ENCODE data around the gene BSDC1. TPM values are rescaled to one million over a fixed set of nuclear protein-coding genes. Genes with fewer than 3 reads are reported as not detected.

The BSDC1 gene
- total and polyA plus RNA-seq, 9 donors: 32.6 to 48.3 (median 41.4) TPM

GRCh38 chr1:32376199-32376598 lies 18.0 kb downstream of the BSDC1 start:
- peaks cover 88% of the 10 kb centered on the region for H3K36me3 ChIP-seq (ENCODE audit: control insufficient read depth, insufficient read depth, low read length)

DNA sequence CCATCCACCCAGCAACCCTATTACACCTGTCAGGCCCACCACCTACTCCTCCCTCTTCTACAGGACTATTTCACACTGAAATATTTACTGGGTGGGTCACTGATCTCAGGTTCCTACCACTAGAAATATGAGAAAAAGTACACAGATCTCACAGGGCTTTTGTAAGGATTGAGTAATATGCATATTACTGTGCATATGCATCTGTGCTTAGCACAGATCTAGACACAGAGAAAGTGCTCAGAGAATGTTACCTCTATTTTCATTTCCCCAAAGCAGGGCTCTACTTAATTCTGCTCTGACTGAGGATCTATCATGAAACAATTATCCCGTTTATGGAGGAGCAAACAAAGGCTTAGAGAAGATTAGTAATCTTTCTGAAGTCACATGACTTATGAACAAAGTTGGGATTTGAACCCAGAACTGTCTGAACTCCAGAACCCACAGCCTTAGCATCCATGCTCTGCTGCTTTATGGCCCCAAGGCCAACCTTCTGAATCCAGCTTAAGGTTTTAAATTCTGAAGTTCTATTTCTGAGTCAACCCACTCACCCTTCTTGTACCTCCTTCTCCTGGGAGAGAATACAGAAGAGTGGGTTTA lies 20.1 kb downstream of the BSDC1 start:
- no peak for DNase-seq
- H3K36me3 ChIP-seq (ENCODE audit: control insufficient read depth, insufficient read depth, low read length): peaks cover 73% of the 10 kb centered on the region
- no peaks in the 10 kb centered on the region for H3K9me3 ChIP-seq (replicated peaks; ENCODE audit: control insufficient read depth, low read depth, low read length)
- no peaks in the 10 kb centered on the region for H3K27me3 ChIP-seq (ENCODE audit: control insufficient read depth, insufficient read depth, low read length)
- H3K4me1 ChIP-seq (ENCODE audit: control insufficient read depth, insufficient read depth, low read length): no peaks in the 10 kb centered on the region
- H3K27ac ChIP-seq (ENCODE audit: low read length): no peak overlapping the region
- no CpG with 5 or more reads among the region's 1 CpG for WGBS (ENCODE audit: insufficient coverage)
- no peak overlapping the region for H3K4me3 ChIP-seq (ENCODE audit: low read length)

More at GRCh38 chr1:32376199-32376598, 18.0 kb downstream of the BSDC1 start:
- 100% methylated on average over 4 of the region's 11 CpGs for WGBS (ENCODE audit: insufficient coverage)
- Histone ChIP-seq H3K4me1 (ENCODE audit: control insufficient read depth, insufficient read depth, low read length) (no peaks in the 10 kb centered on the region), H3K4me3 (ENCODE audit: low read length) (no peak overlapping the region), H3K27me3 (ENCODE audit: control insufficient read depth, insufficient read depth, low read length) (no peaks in the 10 kb centered on the region), H3K27ac (ENCODE audit: low read length) (no peak overlapping the region), H3K9me3 (replicated peaks; ENCODE audit: control insufficient read depth, low read depth, low read length) (no peaks in the 10 kb centered on the region)
- DNase-seq: no peak

- no peak for DNase-seq
- WGBS (ENCODE audit: insufficient coverage): 66% methylated on average over 2 of the region's 5 CpGs
- Histone ChIP-seq H3K27me3 (ENCODE audit: control insufficient read depth, insufficient read depth, low read length) (no peaks in the 10 kb centered on the region), H3K36me3 (ENCODE audit: control insufficient read depth, insufficient read depth, low read length) (peaks cover 73% of the 10 kb centered on the region), H3K4me3 (ENCODE audit: low read length) (no peak overlapping the region), H3K27ac (ENCODE audit: low read length) (no peak overlapping the region), H3K9me3 (replicated peaks; ENCODE audit: control insufficient read depth, low read depth, low read length) (no peaks in the 10 kb centered on the region), H3K4me1 (ENCODE audit: control insufficient read depth, insufficient read depth, low read length) (no peaks in the 10 kb centered on the region)
Measured at GRCh38 chr1:32372149-32372756, 22.0 kb downstream of the BSDC1 start.

- no peaks in the 10 kb centered on the region for H3K4me1 ChIP-seq (ENCODE audit: control insufficient read depth, insufficient read depth, low read length)
- no peak overlapping the region for H3K27ac ChIP-seq (ENCODE audit: low read length)
- H3K4me3 ChIP-seq (ENCODE audit: low read length): no peak overlapping the region
- H3K9me3 ChIP-seq (replicated peaks; ENCODE audit: control insufficient read depth, low read depth, low read length): no peaks in the 10 kb centered on the region
- no peaks in the 10 kb centered on the region for H3K27me3 ChIP-seq (ENCODE audit: control insufficient read depth, insufficient read depth, low read length)
- 82% methylated on average over 2 of the region's 7 CpGs for WGBS (ENCODE audit: insufficient coverage)
- no peak for DNase-seq
- H3K36me3 ChIP-seq (ENCODE audit: control insufficient read depth, insufficient read depth, low read length): peaks cover 79% of the 10 kb centered on the region
Measured at GRCh38 chr1:32367912-32368635, 26.2 kb downstream of the BSDC1 start.

- peaks cover 68% of the 10 kb centered on the region for H3K36me3 ChIP-seq (ENCODE audit: control insufficient read depth, insufficient read depth, low read length)
- 95% methylated on average over 4 of the region's 6 CpGs for WGBS (ENCODE audit: insufficient coverage)
Measured at GRCh38 chr1:32365445-32365844, 28.8 kb downstream of the BSDC1 start.

DNA sequence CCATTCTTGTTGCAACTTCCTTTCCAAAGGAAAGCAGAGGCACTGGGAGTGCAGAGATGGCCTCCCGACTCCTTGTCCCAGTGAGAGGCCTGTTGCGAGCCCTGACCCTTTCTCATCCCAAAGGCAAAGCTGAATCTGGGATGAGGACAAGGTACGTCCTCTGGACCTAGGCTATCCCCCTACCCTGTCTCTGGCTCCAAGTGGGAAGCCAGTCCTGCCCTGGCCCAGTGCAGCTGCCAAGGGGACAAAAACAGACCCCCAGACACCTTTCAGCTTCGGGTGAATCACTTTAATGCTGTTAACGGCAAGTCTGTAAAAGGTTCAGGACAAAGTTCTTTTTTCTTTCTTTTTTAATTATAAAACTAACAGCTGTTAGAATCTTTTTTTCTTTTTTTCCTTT lies 29.4 kb downstream of the BSDC1 start:
- Histone ChIP-seq H3K9me3 (replicated peaks; ENCODE audit: control insufficient read depth, low read depth, low read length) (no peaks in the 10 kb centered on the region), H3K27me3 (ENCODE audit: control insufficient read depth, insufficient read depth, low read length) (no peaks in the 10 kb centered on the region), H3K4me1 (ENCODE audit: control insufficient read depth, insufficient read depth, low read length) (peaks cover 16% of the 10 kb centered on the region), H3K36me3 (ENCODE audit: control insufficient read depth, insufficient read depth, low read length) (peaks cover 70% of the 10 kb centered on the region), H3K4me3 (ENCODE audit: low read length) (no peak overlapping the region), H3K27ac (ENCODE audit: low read length) (no peak overlapping the region)
- 86% methylated on average over 1 of the region's 5 CpGs for WGBS (ENCODE audit: insufficient coverage)
- no peak for DNase-seq

More at GRCh38 chr1:32365445-32365844, 28.8 kb downstream of the BSDC1 start:
- H3K9me3 ChIP-seq (replicated peaks; ENCODE audit: control insufficient read depth, low read depth, low read length): no peaks in the 10 kb centered on the region
- H3K27ac ChIP-seq (ENCODE audit: low read length): no peak overlapping the region
- H3K27me3 ChIP-seq (ENCODE audit: control insufficient read depth, insufficient read depth, low read length): no peaks in the 10 kb centered on the region
- DNase-seq: no peak
- peaks cover 16% of the 10 kb centered on the region for H3K4me1 ChIP-seq (ENCODE audit: control insufficient read depth, insufficient read depth, low read length)
- no peak overlapping the region for H3K4me3 ChIP-seq (ENCODE audit: low read length)

GRCh38 chr1:32363713-32364112 lies 30.5 kb downstream of the BSDC1 start:
- Histone ChIP-seq H3K27ac (ENCODE audit: low read length) (no peak overlapping the region), H3K9me3 (replicated peaks; ENCODE audit: control insufficient read depth, low read depth, low read length) (no peaks in the 10 kb centered on the region), H3K4me3 (ENCODE audit: low read length) (no peak overlapping the region), H3K4me1 (ENCODE audit: control insufficient read depth, insufficient read depth, low read length) (peaks cover 16% of the 10 kb centered on the region), H3K27me3 (ENCODE audit: control insufficient read depth, insufficient read depth, low read length) (no peaks in the 10 kb centered on the region), H3K36me3 (ENCODE audit: control insufficient read depth, insufficient read depth, low read length) (peaks cover 63% of the 10 kb centered on the region)
- 90% methylated on average over 11 of the region's 12 CpGs for WGBS (ENCODE audit: insufficient coverage)
- no peak for DNase-seq

DNA sequence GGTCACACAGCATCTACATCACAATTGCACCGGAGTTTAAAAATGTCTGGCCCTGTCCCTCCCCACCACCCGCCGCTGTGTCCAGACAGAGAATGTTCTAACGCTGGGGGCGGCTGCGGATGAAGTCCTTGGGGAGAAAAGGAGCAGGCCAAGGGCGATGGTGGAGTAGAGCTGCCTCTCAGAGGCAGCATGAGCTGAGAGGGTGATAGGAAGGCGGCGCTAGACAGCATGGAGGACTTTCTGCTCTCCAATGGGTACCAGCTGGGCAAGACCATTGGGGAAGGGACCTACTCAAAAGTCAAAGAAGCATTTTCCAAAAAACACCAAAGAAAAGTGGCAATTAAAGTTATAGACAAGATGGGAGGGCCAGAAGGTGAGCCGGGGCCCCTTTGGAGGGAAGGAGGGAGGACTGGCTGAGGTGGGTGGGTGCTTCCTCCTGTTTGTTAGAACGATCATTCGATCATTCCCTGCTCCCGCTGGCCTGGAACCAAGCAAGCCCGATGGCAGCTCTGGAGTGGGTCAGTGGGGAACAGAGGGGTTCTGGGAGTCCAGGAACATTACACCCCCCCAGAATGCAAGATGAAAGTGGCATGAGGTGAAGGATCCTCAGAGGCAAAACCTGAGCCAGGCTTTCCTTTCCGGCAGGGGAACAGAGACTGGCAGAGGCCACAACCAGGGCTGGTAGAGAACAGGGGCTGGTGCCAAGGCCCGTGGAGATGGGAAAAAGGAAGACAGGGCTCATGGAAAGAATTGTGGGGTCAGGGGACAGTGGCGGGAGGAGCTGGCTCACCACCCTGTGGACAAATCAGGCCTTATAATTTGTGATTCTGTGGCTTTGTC lies 31.5 kb downstream of the BSDC1 start, which contains the start of the genes FAM229A and TSSK3:
FAM229A (minus strand) TSS at position 12 of the 840 bp plus-strand sequence. CDS start 394 bp downstream, outside the sequence.
TSSK3 (plus strand) TSS at position 66 of the 840 bp plus-strand sequence; CDS start at position 229, 163 bp downstream.
- peaks cover 53% of the 10 kb centered on the region for H3K36me3 ChIP-seq (ENCODE audit: control insufficient read depth, insufficient read depth, low read length)
- peak within 1 kb of the TSS; percentile 45 for H3K4me3 ChIP-seq (ENCODE audit: low read length)
- WGBS (ENCODE audit: insufficient coverage): 46% methylated on average over 8 of the region's 17 CpGs
- H3K27ac ChIP-seq (ENCODE audit: low read length): peak within 1 kb of the TSS; percentile 42
- no peak for DNase-seq
- peaks cover 16% of the 10 kb centered on the region for H3K4me1 ChIP-seq (ENCODE audit: control insufficient read depth, insufficient read depth, low read length)
- no peaks in the 10 kb centered on the region for H3K9me3 ChIP-seq (replicated peaks; ENCODE audit: control insufficient read depth, low read depth, low read length)
- no peaks in the 10 kb centered on the region for H3K27me3 ChIP-seq (ENCODE audit: control insufficient read depth, insufficient read depth, low read length)

DNA sequence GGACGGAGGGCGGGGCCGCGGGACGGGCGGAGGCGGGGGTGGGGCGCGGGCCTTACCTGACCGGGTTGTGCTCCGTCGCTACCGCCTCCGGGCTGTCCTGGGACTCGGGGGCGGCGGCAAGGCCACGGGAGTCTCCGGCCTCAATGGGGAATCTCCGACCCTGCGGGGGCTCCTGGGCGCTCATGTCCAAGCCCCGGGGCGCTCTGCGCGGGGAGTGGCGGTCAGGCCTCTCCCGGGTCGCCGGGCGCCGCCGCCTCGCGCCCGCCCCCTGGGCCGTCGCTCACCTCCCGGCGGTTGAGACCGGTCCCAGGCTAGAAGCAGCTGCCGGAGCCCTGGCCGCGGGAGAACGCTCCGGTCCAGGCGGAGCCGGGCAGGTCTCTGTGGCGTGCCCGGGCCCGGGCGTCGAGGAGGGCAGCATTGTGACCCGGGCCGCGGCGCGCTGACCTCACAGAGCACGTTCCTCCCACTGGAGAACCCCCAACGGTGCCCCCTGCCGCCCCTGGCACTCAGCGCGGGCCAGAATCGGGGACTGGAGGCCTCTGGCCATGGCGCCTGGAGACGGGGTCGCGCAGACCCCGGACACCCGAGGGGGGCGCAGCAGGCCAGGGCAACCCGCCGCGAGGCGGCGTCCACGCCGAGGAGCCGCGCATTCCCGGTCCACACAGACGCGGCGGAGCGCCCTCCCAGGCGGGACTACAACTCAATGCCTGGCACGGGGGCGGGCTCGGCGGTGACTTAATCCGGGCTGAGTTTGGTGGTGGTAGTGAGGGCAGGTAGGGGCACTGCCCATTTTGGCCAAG lies 32.4 kb downstream of the BSDC1 start:
- DNase-seq: peak; percentile 71
- H3K27ac ChIP-seq (ENCODE audit: low read length): peak overlapping the region; percentile 42
- peaks cover 45% of the 10 kb centered on the region for H3K36me3 ChIP-seq (ENCODE audit: control insufficient read depth, insufficient read depth, low read length)
- WGBS (ENCODE audit: insufficient coverage): under 1% methylated on average over 86 of the region's 91 CpGs
- H3K4me3 ChIP-seq (ENCODE audit: low read length): peak overlapping the region; percentile 45
- no peaks in the 10 kb centered on the region for H3K9me3 ChIP-seq (replicated peaks; ENCODE audit: control insufficient read depth, low read depth, low read length)
- peaks cover 16% of the 10 kb centered on the region for H3K4me1 ChIP-seq (ENCODE audit: control insufficient read depth, insufficient read depth, low read length)
- no peaks in the 10 kb centered on the region for H3K27me3 ChIP-seq (ENCODE audit: control insufficient read depth, insufficient read depth, low read length)
